Stimulated activated CD8-positive, alpha-beta memory T cell treated with anti-CD3 and anti-CD28 coated beads, Interleukin-12 subunit alpha, Interleukin-12 subunit beta, amount 100 ng/mL, for 4 hours (primary cell): Measurements from ENCODE around the gene WIPF2.

ENCODE experiments used
- DNase-seq: peaks from one replicate; pipeline ENCODE4 v3.0.0-alpha.2; 2020; ENCODE audit warnings: low read depth

The WIPF2 gene

DNA sequence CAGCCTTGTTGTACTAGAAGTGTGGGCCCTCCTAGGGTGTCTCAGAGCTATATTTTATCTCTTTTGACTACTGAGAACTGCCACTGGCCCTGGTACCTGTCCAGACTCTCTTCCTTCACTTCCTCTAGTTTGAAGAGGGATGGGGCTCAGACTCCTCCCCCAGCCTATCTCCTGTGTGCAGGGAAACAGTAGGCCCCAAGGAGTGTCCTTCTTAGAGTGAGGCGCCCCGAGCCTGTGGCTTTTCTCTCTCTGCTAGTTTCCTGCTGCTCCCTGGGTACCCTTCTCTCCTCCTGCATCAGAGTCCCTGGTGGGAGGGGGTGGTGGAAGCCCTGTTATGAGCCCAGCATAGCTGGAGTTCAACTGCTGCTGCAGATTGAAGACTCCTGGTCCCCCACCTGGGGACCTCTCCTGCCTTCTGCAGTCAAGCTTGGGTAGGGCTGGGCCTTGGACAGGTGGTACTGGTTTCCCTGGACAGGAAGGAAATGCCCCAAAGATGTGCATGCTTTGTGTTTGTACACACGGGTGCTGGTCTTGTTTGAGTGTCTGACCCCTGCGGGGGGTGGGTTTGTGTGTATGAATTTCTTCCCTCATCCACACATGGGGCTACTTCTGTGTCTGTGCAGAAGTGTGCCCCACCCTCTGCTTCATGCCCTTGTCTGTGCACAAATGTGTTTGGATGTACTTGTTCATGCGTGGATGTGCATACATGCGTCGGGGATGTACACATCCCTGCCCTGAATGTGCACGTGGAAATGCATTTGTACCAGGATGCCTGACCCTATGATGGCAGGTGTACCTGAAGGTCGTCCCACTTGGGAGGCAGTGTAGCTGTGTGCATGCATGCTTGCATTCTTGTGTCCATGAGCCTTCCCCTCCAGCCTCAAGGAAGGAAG, 96.8 kb downstream of the WIPF2 start:
- DNase-seq, result no peak

DNA sequence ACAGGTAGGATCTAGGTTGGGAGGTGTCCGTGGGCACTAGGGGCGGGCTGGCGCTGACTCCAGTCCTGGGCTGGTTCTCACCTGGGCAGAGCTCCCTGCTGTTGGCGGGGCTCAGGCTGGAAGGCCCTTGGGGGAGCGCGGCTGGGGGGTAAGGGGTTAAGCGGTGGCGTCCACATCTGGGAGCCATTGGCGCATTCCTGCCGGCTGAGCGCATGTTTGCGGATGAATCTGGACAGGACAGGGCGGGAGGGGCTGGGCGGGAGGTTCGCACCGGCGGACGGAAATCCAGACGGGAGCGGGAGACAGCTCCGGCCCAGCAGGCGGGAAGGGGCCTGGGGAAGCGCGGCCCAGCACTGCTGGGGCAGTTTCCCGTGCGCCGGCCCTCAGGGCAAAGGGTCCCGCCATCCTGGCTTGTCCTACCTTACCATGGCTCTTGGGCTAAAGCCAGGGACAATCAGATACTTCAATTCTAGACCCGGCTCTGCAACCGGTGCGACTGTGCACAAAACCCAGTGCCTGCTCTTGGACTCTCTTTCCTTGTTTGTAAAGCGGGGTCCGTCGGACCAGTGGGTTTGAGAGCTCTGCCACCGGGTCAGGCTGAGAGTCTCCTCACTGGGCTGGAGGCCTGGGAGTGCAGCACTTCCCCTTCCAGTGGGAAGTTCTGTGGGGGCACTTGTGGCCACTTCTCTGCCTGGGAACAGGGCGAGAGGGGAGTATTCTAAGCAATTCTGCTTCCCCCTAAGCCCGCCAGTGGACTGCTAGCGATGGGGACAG, 97.7 kb downstream of the WIPF2 start:
- DNase-seq, result no peak

- DNase-seq, result no peak
Measured at GRCh38 chr17:40317345-40317873, 98.3 kb downstream of the WIPF2 start.

GRCh38 chr17:40317880-40318829, 99.1 kb downstream of the WIPF2 start:
- peak; percentile 87 for DNase-seq

DNA sequence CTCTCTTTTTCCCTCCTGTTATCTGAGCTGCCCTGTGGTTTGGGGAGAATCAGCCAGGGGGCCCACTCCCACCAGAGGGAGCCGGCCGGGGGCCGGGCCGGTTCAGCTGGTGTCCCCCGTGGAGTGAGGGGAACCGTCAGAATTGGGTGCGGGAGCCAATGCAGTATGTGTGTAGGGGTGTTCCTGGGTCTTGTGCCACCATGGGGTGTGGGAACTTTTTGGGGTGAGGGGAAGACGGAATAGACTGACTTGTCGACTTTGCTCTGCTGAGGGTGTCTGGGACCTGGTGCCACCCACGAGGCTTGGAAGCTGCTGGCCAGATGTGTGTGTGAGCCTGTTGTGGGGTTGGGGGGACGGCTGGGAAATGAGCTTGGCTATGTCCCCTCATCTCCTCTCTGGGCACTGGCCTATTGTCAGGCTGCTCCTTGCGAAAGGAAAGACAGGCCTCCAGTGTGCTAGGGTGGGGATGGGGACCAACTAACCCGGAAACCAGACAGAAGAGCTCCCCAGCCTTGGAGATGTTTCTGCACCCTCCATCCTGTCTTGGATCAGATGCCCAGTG, 99.8 kb downstream of the WIPF2 start:
- DNase-seq, result no peak

DNA sequence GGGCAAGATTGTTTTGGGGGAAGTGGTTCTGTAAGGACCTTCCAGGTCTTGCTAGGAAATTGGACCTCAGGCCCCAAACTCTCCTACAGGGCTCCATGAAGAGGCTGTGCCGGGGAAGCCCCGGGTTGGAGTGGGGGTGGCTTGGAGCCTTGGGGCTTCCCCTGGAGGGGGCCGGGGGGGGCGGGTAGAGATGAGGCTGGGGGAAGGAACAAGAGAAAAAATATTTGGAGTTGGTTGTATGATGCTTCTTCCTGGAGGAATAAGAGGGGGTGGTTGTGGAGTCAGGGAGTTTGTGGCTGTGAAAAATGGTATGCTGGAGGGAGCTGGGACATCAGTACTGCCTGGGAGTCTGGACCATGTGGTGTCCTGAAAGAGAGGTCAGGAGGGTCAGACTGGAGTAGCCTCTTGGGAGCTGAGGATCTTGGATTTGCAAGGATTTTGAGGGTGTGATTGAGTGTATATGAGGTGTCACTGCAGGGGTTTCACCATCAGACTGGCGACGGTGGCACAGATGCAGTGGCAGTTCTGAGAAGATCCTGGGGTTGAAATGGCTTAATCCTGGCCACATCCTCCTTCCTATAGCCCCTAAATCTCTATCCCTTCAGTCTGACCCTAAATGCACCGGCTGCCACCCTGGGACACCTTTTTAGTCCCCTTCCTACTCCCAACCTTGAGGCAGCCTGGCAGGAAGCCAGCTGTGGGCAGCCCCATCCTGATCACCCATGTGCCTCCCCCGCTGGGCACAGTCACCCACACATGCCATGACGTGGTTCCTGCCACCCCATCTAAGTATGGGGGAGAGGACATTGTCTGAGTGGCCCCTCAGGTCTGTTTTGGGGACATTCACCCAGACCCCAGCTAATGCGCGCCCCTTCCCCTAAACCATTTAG, 100.8 kb downstream of the WIPF2 start:
- peak; percentile 70 for DNase-seq

DNA sequence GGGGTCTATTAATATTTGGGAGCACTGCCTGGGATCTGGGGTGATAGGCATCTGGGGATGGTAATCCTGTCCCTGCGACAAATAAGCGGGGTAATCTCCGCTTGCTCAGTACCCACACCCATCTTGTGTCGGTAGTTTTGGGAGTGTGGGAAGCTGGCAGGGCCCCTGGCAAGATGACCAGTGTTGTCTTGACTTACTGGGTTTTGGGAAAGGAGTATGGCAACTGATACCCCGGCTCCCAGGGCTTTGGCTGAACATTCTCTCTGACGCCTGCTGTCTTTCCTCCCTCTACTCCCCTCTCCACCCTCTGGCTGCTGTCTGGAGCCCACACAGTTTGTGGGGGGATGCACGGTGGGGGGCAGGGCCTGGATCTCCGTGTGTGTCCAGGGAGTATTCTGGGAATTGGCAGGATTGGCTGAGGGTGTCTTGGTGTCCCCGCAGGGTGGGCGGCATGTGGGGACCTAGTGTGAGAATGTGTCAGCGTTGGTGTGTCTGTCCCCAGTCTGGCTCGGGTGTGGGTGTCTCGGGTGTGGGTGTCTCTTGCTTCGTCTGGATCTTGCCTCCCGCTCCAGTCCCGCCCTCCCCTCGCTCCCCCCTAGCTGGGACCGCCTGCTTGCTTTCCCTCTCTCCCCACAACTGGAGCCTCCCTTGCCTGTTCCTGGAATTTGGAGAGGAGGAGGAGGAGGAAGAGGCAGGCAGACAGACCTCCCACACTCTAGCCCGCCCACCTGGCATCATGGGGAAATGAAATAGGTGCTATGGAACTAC, 101.8 kb downstream of the WIPF2 start:
- DNase-seq, result peak; percentile 45

DNA sequence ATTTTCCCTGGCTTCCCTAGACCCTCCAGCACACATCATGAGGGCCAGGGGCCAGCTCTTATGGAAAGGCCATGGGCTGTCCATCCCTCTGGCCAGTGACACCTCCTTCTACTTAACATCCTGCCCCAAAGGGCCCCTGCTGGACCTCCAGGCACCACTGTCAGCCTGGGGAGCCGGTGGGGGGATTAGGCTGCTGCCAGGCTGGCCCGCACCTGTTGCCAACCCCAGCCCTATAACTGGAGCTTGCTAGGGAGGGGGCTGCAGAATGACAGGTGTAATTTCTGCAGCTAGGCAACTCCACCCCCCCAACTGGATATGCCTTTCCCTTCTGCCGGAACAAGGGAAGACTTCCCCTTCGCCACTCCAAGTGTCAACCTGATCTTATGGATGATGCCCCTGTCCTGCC, 102.4 kb downstream of the WIPF2 start:
- no peak for DNase-seq

DNA sequence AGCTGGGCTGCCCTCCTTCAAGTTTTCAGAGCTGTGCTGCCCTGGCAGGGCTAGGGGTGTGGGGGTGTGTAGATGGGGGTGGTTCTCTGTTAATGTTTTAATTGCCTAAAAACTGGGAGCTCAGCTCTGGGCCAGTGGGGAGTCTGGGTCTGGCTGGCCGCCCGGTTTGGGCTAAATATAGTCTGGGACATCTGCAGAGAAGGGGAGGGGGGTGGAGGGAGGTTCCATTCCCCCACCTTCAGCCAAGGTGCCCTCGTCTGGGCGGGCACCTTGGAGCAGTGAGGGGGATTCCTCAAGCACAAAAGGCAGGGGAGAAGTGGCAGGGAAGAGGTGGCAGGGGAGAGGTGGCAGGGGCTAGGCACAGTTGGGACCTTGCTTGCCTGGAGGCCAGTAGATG, 102.9 kb downstream of the WIPF2 start:
- no peak for DNase-seq

GRCh38 chr17:40322358-40323315, 103.5 kb downstream of the WIPF2 start:
- peak; percentile 78 for DNase-seq

DNA sequence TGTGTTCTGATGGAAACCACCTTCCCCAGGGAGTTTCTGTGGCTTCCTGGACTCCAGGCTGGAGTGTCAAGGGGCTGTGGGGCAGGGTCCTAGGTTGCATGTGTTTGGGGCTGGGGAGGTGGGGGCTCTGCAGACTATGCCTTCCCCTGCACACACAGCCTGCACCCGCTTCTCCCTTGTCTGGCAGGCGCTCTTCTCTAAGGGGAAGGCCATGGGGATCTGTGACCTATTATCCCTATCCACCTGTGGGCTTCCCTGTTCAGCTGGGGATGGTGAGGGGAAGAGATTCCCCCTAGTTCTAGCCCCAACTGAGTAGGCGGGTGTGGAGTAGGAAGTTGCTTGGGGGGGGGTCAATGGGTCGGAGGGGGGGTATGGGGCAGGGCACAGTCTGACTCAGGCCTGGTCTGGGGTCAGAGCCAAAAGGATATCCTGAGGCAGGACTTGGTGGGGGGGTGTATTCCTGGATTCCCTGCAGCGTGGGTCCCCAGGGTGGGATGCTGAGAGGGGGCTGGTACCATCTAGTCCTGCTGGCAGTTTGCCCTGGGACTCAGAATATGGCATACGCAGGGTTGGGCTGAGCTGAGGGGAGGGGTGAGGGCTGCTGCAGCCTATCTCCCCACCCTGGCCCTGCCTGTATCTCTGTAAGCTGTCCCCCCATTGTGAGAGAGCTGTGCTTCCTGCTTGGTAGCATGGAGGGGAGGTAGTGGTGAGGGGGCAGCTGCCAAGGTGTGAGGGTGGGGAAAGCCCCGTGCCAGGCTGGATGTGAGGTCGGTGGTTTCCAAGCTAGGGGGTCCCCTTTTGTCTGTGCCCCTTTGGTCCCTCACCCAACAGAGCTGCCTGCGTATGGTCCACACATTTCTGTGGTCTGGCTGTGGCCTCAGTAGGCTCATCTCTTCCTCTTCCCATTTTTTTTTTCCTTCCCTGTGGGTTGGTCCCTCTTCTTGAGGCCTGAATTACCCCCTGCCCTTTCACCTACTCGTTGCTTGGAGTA, 104.6 kb downstream of the WIPF2 start:
- DNase-seq, result peak; percentile 70

- DNase-seq, result no peak
Measured at GRCh38 chr17:40325156-40326013, 106.3 kb downstream of the WIPF2 start.

DNA sequence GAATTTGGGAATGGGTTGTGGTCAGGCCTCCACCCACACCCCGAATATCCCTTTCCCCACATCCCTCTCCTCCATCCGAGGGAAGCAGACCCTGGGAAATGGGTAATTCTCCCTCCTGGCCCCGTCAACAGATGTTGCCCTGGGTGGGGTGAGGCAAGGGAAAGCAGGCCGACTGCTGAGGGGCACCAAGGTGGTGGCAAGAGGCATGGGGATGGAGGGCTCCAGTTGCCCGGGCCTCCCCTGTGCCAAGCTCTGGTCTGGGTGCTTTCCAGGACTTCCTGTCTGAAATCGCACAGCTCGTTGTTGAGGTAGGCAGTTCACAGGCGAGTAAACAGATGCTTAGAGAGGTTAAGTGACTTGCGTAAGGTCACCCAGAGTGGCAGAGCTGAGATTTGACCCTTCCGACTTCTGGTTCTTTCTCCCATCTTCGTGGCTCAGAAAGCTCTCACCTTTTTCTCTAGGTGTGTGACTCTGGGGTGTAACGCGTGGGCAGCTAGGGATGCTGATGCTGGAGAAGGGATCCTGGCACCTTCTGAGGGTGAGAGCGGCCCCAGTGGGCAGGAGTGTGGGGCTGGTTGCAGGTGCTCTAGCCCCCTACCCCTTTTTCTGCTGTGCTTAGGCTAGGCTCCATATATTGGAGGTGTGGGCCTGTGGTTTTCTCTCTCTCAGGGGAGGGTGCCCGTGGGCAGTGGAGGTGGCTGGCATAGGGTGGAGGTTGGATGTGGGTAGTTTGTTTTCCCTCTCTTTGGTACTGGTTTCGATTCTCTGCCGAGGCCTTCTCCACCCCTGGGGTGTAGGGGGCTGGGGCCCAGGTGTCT, 107.1 kb downstream of the WIPF2 start:
- DNase-seq, result no peak

DNA sequence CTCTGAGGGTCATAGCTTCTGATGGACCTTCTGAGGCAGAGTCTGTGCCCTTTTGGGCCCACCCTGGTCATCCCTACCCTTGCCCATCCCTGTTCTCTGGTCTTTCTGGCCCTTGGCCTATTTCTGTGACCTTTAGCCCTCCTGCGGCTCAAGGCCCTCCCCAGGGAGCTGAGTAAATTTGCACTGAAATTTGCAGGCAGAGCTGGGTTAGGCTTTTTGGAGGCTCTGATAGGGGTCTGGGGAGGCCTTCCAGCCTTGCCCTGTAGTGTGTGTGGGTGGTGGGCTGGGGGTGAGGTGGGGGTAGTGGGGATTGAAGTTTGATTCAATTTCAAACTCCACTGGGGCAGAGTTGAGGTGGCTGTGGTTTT, 107.7 kb downstream of the WIPF2 start:
- no peak for DNase-seq

- DNase-seq, result no peak
Measured at GRCh38 chr17:40327244-40327729, 108.2 kb downstream of the WIPF2 start.
